GM21526 (cell line): ENCODE data around the gene ZNF697.
"Not testable (repeated sequence)": the region's sequence is repeated elsewhere in the genome, so short reads cannot be mapped to it uniquely, and the experiment has no call there.

Experiments used
- ATAC-seq: cut with Tn5 transposase; IDR thresholded peaks from one replicate; pipeline ENCODE4 v1.9.1; 2021; ENCODE audit warnings: moderate library complexity; ENCODE audit not compliant: unreplicated experiment, low FRiP score

The ZNF697 gene

DNA sequence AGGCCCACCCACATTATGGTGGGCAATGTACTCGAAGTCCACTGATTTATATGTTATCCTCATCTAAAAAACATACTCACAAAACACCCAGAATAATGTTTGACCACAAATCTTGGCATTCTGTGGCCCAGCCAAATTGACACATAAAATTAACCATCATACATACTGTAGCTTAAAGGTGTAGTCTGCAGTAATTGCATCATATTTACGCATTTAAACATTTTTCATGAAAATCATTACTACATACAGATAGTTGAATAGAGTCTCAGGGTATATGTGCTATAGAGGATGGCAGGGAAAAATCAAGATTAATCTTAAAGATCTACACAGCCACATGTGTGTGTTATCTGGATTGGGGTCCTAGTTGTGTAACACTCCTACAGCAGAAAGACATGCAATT, 14.5 kb downstream of the ZNF697 start:
- no peak for ATAC-seq

DNA sequence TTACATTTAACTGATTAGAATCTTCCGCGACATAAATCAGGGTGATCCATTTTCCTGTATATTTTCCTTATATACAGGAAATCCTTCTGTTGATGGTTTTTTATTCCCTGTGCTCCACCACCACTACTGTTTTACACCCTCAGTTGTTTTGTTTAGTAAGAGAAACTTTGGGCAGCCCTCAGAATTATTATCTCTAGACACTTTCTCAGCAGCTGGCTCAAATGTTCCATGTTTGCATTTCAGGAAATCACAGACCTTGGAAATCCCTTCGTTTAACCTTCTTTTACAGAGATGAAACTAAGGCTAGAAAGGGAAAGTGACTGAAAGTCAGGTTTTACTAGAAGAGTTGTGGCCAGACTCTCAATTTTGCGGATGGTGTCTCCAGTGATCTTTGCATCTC, 15.2 kb downstream of the ZNF697 start:
- no peak for ATAC-seq

DNA sequence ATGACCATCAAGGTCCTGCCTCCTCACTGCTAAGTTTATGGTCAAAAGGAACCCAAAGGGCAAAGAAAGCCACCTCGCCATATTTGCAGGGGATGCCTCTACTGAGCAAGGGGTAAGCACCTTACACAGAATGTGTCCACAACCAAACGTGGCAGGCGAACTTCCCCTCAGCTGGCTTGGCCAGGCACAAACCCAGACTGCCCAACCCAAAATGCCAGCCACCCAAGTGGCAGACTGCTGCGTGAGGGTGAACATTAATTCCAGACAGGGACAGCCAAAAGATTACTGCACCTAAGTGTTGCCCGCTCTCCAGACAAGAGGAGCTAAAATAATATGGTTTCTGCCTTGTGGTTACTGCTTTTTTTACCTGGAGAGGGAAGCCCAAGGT, 16.0 kb downstream of the ZNF697 start:
- no peak for ATAC-seq

DNA sequence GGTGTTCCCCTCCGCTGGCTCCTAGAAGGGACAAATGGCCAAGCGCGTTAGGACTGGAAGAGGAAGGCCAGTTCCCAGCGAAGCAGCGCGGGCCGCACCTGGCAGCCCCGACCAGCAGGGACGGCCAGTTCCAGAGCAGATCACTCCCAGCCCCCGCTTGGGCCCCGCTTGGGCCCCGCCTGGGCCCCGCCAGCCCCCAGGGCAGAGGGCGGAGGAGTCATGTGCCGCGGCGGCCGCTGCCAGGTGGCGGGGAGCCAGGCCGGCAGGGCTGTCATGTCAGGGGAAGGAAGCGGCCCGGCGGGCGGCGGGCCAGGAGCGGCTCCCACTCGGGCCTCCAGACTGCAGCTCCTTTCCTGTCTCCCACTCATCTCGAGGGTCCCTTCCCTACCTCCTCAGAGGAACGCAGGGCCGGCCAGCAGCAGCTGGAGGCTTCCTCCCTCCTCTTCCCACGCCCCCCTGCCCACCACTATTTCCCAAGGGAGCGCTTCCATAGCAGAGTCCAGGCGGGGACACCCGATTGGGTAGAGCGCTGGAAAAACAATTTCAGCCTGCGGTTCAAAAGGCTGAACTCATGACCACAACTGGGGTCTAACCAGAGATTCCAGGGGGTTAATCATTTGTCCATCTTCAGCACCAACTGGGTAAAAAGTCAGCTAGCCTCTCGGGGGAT, 16.5 kb downstream of the ZNF697 start:
- no peak for ATAC-seq

DNA sequence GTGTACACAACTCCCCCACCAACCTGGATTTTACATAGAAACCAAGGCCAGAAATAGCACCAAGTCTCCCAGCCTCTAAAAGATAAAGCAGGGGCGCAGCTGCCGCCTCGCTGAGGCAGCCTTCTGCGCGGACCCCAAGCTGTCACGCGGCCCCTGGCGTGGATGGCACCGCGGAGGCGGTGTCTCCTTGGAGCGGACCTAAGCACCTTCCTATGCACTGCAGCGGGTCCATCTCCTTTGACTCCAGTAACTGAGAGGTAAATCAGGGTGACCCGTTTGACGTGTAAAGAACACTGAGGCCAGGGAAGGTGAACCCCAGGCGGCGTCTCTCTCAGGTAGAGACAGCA, 17.0 kb downstream of the ZNF697 start:
- no peak for ATAC-seq

DNA sequence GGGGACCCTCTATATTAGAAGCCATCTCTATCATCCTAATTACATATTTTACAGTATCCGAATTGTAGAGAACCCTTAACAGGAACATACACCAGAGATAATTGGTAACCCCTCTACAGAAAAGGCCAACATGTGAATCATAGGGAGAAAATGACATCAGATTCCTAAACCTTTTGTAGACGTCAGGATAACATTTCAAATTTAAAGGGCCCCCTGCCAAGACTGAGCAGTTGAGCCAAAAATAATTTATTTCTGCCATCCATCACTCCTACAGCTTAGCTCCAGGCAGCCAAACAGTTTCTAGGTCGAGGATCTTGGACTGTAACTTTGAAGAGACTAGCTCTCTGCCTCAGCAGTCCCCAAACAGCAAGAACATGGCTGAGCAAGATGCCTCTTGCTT, 21.2 kb downstream of the ZNF697 start:
- ATAC-seq: no peak

DNA sequence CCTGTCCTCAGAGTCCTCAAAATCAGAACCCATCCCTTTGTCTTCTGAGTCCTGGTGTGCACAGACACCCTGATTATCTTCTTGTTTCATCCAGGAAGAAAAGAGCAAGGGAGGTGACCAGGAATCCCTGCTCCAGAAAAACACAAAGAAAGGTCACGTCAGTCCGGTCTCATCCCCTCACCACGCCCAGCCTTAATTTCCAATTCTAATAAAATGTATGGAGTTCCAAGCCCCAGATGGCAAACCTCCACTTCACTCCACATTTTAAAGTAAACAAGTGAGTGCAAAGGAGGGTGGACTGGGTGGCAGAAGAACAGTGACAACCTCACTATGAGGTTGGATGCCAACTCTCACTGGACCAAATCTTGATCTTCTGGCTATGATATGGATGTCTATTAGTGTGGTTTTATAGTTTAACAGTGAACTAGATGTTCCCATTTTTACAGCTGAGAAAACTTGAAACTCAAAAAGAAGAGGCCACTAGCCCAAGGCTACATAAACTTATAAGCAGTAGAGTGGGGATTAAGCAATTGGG, 22.0 kb downstream of the ZNF697 start:
- no peak for ATAC-seq

DNA sequence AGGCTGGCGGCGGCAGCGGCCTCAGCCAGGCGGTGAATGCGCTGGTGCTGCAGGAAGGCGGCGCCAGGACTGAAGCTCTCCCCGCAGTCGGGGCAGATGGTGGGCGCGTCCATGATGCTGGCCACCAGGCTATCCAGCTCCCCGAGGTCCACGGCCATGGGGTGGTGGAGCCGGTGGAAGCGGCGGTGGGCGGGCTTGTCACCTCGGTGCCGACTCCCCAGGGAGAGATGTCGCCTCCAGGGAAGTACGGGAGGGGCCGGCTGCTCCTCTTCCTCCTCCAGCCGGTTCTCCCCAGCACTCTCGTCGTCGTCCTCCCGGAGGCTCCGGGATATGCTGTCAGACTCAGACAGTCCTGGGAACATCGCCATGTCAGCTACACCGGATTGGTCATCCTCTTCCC, 24.4 kb downstream of the ZNF697 start:
- ATAC-seq: no peak

DNA sequence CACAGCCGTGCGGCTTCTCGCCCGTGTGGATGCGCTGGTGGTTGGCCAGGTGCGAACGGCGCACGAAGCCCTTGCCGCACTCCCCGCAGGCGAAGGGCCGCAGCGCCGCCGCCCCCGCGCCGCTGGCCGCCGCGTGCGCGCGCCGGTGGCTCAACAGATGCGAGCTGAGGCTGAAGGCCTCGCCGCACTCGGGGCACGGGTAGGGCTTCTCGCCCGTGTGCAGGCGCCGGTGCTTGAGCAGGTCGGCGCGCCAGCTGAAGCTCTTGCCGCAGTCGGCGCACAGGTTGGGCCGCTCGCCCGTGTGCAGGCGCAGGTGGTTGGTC, 24.9 kb downstream of the ZNF697 start:
- no peak for ATAC-seq

DNA sequence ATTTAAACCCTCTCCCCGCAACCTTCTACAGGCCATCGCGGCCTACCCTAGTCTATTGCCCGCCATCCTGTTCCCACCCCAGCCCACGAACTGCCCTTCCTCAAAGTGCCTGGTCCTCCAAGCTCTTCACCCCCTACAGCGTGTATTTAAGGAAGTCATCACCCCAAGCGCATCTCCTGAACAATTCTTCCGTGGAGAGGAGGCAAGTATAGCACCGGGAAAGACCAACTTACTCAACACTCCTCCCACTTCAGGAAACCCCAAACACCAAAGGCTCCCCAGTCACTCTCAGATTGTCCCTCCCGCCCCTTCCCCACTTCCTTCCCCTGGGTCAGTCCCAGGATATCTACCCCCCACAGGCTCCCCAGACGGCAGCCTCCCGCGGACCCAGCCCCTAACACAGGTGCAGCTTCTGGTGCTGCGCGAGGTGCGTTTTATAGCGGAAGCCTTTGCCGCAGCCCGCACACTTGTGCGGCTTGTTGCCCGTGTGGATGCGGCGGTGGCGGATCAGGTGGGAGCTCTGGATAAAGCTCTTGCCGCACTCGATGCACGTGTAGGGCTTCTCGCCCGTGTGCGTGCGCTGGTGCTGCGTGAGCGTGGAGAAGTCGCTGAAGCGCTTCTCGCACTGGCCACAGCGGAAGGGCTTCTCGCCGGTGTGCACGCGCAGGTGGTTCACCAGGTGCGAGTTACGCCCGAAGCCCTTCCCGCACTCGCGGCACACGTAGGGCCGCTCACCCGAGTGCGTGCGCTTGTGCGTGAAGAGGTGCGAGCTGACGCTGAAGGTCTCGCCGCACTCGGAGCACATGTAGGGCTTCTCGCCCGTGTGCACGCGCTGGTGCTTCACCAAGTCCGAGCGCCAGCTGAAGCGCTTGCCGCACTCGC, 25.5 kb downstream of the ZNF697 start:
- ATAC-seq: no peak

DNA sequence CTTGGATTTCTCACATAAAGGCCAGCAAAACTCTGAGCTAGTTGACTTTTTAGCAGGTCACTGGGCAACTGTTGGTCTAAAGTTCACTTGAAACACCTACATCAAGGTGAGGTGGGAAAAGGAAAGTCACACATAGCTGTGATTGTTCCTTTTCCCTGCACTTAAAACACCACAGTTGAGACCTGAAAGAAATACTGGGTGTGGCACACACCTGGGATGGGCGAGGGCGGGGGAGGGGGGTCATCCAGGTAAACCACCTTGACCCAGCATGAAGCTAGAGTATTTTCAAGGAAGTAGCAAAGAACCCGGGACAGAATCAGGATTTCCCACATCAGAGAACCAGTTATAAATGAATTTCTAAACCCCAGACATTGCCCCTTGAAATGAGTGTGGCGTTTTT, 26.4 kb downstream of the ZNF697 start:
- ATAC-seq: no peak

DNA sequence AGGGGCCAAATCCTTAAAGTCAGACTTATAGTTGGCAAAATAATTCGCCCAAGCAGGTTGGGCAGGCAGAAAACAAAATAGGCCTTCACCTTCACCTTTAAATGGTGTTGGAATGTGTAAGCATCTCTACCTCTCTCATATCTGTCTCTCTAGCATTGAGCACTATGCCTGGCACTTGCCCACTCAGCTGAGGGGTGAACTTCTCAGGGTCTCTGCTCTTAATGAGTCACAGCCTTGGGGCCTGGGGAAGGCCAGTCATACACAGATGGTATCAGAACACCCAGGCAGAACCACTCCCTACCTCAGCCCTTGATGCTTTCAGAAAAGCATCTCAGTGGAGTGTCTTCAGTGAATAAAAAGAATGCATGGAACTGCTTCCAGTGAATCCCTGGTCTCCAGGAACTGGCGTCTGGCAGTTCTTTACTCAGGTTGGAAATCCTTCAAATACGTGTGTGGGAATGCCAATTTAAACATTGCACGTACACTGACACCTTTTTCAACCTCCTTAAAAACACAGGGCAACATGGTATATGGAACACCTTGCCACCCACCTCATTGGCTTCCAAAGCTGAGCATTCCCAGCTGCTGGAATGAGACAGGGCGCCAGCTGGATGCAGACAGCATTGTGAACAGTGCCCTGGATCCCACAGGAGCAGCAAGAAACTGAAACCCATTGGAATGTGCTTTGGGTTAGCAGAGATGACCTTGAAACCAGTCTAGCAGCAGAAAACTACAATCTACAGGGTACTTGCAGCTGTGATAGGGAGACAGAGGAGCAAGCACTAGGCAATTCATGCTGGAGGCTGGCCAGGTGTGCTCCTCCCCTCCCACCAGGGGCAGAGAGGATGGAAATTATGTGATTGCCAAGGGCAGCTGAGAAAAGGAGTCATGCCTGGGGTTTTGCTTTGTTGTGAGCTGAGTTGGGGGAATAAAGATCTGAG, 30.0 kb downstream of the ZNF697 start:
- no peak for ATAC-seq

DNA sequence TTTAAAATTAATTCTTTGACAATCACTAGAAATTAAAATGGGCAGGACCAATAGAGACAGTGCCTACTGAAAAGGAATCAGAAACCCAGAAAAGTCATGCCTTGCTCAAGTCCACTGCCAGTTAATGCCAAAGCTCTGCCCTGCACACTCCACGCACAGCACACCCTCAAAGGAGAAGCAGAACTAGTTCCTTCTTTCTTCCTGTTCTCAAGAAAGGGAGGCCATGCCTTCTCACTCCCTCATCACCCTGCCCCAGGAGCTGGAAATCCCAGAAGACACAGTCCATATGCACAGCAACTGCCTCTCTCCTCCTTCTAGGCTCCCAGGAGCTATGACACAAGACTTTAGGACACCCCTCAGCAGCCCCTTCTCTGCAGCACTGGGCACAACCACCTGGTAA, 31.3 kb downstream of the ZNF697 start:
- not testable (repeated sequence) for ATAC-seq

DNA sequence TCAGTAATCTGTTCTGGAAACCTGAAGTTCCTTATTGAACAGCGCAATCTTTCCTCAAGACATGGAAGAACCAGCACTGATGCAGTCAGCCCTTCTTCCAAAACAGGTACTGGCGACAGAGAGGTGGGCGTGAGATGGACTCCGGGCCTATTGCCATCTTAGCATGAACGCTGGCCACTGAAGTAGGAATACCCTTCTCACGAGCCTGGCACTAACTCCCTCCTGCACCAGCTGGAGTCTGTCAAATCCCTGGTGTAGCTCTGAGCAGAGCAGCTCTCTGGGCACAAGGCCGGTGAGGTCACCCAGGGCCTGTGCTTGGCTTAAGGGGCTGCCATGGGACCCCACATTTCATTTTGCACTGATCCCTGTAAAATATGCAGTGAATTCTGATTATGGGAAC, 33.0 kb downstream of the ZNF697 start:
- not testable (repeated sequence) for ATAC-seq

DNA sequence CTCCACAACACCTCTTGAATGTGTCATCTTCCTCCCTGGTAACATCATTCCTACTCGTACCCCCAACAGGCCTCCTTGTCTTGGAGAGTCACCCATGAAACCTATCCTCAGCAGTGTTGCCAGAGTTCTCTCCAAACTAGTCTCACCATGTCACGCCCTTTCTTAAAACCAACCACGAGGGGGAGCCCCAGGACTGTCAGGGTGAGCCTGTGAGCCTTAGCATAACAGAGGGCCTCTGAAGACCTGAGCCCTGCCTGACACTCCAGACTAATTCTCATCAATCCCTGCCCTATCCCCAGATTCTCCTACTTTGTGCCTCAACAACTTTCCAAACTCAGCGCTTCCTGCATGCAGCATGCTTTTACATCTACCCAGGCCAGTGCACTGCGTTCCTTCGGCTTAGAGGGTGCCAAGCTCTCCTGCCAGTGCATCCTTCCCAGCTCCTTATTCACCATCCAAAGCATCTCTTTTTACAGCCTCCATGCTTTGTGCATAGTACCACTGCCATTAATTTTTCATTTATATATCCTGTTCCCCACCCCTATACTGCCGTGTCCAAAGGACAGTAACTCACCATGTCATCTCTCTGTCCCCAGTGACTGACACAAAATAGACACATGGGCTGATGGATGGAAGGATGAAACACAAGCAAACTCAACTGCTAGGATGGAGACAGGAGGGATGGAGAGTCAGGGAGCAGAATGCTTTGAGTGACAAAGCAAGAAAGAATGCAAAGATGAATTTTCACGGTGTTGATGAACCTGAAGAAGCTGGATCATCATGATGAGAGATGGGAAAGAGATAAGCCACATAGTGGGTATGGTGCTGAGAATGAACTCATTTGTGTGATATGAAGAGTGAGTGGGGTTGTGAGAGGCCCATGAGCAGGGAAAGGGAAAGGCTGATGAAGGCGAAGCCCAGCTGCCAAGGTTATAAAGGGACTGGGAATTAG, 34.0 kb downstream of the ZNF697 start:
- peak; percentile 69 for ATAC-seq

DNA sequence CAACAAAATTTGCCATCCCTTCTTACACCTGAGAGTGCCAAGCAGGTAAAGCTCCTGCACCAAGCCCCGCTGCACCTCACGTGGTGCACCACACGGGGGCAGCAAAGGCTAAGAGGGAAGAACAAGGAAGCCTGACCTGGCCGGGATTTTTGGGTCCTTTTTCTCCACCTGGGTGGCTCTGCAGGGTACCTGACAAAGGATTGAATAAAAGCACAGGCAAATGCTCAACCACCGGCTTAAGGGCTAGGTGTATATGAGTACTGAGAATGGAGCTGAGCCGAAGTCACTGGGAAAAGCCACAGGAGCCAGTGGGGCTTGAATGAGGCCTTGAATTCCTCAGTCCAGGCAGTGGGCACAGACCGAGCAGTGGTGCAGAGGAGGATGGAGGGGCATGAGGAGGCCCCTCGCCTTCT, 36.4 kb downstream of the ZNF697 start:
- ATAC-seq: no peak

DNA sequence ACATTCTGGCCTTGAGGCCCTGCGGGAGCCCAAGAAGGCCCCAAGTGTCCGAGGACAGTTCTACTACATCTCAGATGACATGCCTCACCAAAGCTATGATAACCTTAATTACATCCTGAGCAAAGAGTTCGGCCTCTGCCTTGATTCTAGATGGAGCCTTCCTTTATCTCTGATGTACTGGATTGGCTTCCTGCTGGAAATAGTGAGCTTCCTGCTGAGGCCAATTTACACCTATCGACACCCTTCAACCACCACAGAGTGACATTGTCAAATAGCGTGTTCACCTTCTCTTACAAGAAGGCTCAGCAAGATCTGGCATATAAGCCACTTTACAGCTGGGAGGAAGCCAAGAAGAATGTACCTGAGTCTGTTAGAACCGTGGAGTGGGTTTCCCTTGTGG, 39.2 kb downstream of the ZNF697 start:
- ATAC-seq: not testable (repeated sequence)

DNA sequence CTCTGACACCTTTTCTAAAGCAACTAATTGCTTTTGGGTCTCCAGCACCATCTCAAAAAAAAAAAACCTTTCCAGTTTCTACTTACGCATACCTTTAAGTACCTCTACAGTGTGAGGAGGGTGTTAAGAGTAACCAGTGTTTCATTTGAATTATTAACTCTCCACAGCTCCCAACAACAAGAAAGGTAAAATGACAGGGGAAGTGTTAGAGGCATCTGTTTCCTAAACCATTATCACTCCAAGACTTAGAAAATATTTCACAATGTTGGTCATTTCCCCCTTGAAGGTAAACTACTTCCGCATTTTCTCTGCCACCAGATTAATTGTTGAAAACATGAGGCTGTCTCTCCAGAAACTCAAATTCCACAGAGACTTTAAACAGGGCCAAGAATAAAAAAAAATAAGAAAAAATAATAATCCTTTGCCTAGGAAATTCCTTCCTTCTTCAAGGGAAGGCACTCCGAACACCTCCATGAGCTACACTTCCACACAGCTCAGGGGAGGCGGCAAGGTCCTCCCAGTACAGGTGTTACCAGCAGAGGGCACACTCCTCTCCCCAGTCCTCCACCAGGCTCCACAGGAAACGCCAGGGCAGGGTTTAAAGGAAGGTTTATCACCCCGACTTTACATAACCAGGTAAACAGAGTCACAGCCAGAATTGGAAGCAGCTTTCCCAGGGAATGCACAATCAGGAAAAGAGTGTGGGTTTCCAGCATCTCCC, 40.8 kb downstream of the ZNF697 start:
- ATAC-seq: not testable (repeated sequence)

DNA sequence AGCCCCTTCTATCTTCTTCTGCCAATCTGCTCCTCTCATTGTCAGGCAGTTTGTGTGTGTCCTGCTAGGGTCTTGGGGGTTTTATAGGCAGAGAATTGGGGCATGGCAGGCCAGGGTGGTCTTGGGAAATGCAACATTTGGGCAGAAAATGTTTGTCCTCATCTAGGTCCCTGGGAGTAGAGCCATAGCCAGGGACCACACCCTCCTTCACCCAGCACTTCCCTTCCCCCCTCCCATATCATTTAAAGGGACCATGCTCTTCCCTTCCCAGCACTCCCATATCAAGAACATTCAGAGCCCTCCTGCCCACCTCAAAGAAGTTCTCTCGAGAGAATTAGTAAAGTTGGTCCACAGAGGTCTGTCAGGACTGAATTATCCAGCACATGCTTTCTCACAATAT, 41.7 kb downstream of the ZNF697 start:
- no peak for ATAC-seq
